Common myeloid progenitor, CD34-positive (primary cell): Measurements from ENCODE around the gene POLR1B.
"Not testable (repeated sequence)": the region's sequence is repeated elsewhere in the genome, so short reads cannot be mapped to it uniquely, and the experiment has no call there.

Experiments
- CTCF ChIA-PET: fragments of 350-600 bp; sonication (Branson Sonifier 250); formaldehyde crosslinking; loops from one replicate; lab custom pipeline; 2021; ENCODE audit warnings: antibody characterized with exemption; lab: Charles Lee
- POLR2A ChIA-PET: fragments of 350-600 bp; sonication (Branson Sonifier 250); formaldehyde crosslinking; loops from one replicate; lab custom pipeline; 2021; ENCODE audit warnings: antibody characterized with exemption; lab: Charles Lee
- DNase-seq, 3 donors: peaks; one replicate each; pipeline versions ENCODE4 v3.0.0 to v3.0.0-alpha.2; 2013
- H3K27ac ChIP-seq, 2 experiments: 1 replicate in 1 of 2; 2 replicates in 1 of 2; pipeline ENCODE4 v1.7.0; 2013; ENCODE audit warnings: inconsistent platforms in 2 of 2, low read length in 2 of 2, mild to moderate bottlenecking in 2 of 2, low read depth in 1 of 2, moderate library complexity in 1 of 2; ENCODE audit not compliant: severe bottlenecking in 2 of 2, insufficient read depth in 1 of 2, poor library complexity in 1 of 2
- H3K27me3 ChIP-seq, 5 experiments: replicated peaks in 2 of 5; 1 replicate in 3 of 5; 2 replicates in 2 of 5; pipeline versions ENCODE4 v1.6.1 to v1.7.0; 2013; ENCODE audit warnings: low read length in 4 of 5, mild to moderate bottlenecking in 2 of 5, moderate library complexity in 2 of 5, inconsistent platforms in 1 of 5; ENCODE audit not compliant: insufficient read depth in 5 of 5, control insufficient read depth in 4 of 5
- H3K36me3 ChIP-seq, 4 experiments: 1 replicate in 2 of 4; 2 replicates in 2 of 4; pipeline versions ENCODE4 v1.6.1 to v1.7.0; 2013; ENCODE audit warnings: low read length in 3 of 4, control low read depth in 1 of 4, mild to moderate bottlenecking in 1 of 4; ENCODE audit not compliant: control insufficient read depth in 4 of 4, insufficient read depth in 4 of 4
- H3K4me1 ChIP-seq, 4 experiments: 1 replicate in 3 of 4; 2 replicates in 1 of 4; pipeline versions ENCODE4 v1.6.1 to v1.7.1; 2013; ENCODE audit warnings: low read length in 3 of 4, mild to moderate bottlenecking in 3 of 4, control low read depth in 1 of 4, inconsistent platforms in 1 of 4, moderate library complexity in 1 of 4; ENCODE audit not compliant: control insufficient read depth in 4 of 4, insufficient read depth in 4 of 4; ENCODE audit errors: control extremely low read depth in 1 of 4
- H3K4me3 ChIP-seq, 7 experiments: 1 replicate in 4 of 7; 2 replicates in 3 of 7; pipeline versions ENCODE4 v1.5.1 to v1.7.0; 2013; ENCODE audit warnings: mild to moderate bottlenecking in 7 of 7, low read length in 6 of 7, moderate library complexity in 6 of 7, inconsistent platforms in 2 of 7, low read depth in 2 of 7, control low read depth in 1 of 7; ENCODE audit not compliant: insufficient read depth in 4 of 7, control insufficient read depth in 1 of 7; ENCODE audit errors: extremely low read depth in 1 of 7
- H3K9me3 ChIP-seq, 5 experiments: 1 replicate in 4 of 5; 2 replicates in 1 of 5; pipeline versions ENCODE4 v1.6.1 to v1.7.1; 2013; ENCODE audit warnings: low read length in 4 of 5, mild to moderate bottlenecking in 2 of 5, inconsistent platforms in 1 of 5, low read depth in 1 of 5, moderate library complexity in 1 of 5; ENCODE audit not compliant: control insufficient read depth in 4 of 5, insufficient read depth in 2 of 5; ENCODE audit errors: control extremely low read depth in 1 of 5
- WGBS: methylation state at CpG from one replicate; pipeline ENCODE4 v1.1.5; 2013; ENCODE audit not compliant: insufficient coverage; 5-methylcytosine and 5-hydroxymethylcytosine counted together

POLR1B gene

DNA sequence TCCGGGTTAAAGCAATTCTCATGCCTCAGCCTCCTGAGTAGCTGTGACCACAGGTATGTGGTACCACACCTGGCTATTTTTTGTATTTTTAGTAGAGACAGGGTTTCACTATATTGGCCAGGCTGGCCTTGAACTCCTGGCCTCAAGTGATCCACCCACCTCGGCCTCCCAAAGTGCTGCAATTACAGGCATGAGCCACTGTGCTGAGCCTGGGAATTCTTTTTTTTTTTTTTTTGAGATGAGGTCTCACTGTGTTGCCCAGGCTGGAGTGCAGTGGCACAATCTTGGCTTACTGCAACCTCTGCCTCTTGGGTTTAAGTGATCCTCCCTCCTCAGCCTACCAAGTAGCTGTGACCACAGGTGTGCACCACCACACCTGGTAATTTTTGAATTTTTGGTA is 73.5 kb downstream of the POLR1B start:
- POLR2A ChIA-PET, H3K4me1 ChIP-seq, DNase-seq, H3K27ac ChIP-seq, H3K36me3 ChIP-seq, H3K4me3 ChIP-seq, H3K27me3 ChIP-seq, H3K9me3 ChIP-seq: not testable (repeated sequence)
- CTCF ChIA-PET = interaction anchor here (1.6 to 2.6 kb wide), 2 partner anchors 11 to 112 kb away, joined by 4 to 8 read pairs; no protein-coding TSS in a partner anchor
- WGBS = 96% methylated on average over 2 of the region's 2 CpGs

DNA sequence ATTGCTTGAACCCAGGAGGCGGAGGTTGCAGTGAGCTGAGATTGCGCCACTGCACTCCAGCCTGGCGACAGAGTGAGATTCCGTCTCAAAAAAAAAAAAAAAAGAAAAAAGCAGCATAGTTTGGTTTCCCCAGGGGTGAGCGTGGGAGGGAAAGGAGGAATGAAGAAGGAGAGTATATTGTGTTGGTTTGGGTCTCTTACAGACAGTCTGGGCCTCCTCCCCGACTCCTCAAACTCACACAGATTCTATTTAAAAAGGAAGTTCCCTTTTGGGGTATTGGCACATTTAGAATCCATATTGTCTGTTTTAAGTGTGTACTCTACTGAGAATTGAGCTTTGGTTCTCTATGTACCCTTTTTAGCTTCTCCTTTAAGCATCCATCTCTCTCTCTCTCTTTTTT is 76.1 kb downstream of the POLR1B start:
- Histone ChIP-seq H3K9me3 (no peaks in the 10 kb centered on the region), H3K4me3 (no peak overlapping the region), H3K27me3 (no peaks in the 10 kb centered on the region), H3K4me1 (no peaks in the 10 kb centered on the region), H3K27ac (no peak overlapping the region), H3K36me3 (no peaks in the 10 kb centered on the region)
- ChIA-PET CTCF (interaction anchor here (0.8 kb wide), 1 partner anchor 46 kb away, joined by 3 read pairs; no protein-coding TSS in a partner anchor), POLR2A (no interaction called here)
- no peak for DNase-seq
- no CpG with 5 or more reads among the region's 6 CpGs for WGBS

DNA sequence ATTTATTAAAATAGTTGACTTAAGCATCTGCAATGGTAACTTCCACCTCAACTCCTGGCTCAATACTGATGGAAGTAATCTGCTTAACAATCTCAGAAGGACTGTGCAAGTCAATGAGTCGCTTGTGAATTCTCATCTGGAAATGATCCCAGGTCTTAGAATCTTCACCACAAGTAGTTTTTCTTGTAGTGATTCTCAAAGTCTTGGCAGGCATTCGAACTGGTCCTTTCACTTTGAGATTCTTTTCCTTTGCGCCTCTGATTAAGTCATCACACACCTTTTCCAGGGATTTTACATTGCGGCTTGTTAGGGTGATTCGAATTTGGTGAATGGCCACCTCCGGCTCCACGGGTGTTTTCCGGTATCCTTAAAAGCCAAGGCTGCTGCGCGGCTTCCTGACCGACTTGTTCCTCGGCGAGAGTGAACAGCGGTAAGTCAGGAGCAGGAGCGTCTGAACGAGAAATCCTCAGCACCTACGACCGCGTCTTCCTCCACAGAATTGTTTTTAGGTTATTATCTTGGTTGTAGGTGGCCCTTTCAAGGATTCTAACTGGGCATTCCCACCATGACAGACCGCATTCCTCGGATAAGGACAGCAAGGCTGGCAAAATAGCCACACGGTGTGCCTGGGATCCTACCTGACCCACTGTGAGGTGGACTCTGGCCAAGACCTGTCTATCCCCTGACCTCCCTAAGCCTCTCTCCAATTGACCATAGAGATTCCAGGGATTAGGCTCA is 79.7 kb downstream of the POLR1B start:
- Histone ChIP-seq H3K27me3 (no peaks in the 10 kb centered on the region), H3K4me3 (no peak overlapping the region), H3K4me1 (peaks cover 6 to 33% (median 29%) of the 10 kb centered on the region in 4 experiments), H3K9me3 (no peaks in the 10 kb centered on the region), H3K36me3 (no peaks in the 10 kb centered on the region), H3K27ac (no peak overlapping the region)
- no peak for DNase-seq
- WGBS = 84% methylated on average over 21 of the region's 22 CpGs
- POLR2A ChIA-PET = no interaction called here
- CTCF ChIA-PET = interaction anchor here (2.0 to 14.9 kb wide), 2 partner anchors 41 to 105 kb away, joined by 6 to 275 read pairs; no protein-coding TSS in a partner anchor

DNA sequence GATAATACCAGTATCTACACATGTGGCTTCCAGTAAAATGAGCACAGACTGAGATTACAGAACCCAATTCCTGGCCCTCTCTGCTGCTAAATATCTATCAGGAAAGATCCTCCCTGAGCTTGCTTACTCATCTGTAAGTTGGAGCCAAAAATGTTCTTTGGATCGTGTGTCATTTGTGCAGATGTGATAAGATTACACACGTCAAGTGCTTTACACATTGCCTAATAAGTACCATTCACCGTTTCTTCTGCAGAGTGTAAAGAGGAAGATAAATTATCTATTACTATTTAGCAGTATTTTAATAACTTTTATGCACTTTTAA is 80.2 kb downstream of the POLR1B start:
- ChIA-PET POLR2A (no interaction called here), CTCF (interaction anchor here (0.6 to 14.9 kb wide), 4 partner anchors 18 to 105 kb away, joined by 3 to 275 read pairs (median 12); no protein-coding TSS in a partner anchor)
- DNase-seq = no peak
- no peaks in the 10 kb centered on the region for H3K27me3 ChIP-seq
- WGBS = no CpG with 5 or more reads among the region's 3 CpGs
- no peaks in the 10 kb centered on the region for H3K9me3 ChIP-seq
- H3K4me3 ChIP-seq = no peak overlapping the region
- no peaks in the 10 kb centered on the region for H3K36me3 ChIP-seq
- H3K4me1 ChIP-seq = peaks cover 6 to 38% (median 34%) of the 10 kb centered on the region in 4 experiments
- no peak overlapping the region for H3K27ac ChIP-seq

DNA sequence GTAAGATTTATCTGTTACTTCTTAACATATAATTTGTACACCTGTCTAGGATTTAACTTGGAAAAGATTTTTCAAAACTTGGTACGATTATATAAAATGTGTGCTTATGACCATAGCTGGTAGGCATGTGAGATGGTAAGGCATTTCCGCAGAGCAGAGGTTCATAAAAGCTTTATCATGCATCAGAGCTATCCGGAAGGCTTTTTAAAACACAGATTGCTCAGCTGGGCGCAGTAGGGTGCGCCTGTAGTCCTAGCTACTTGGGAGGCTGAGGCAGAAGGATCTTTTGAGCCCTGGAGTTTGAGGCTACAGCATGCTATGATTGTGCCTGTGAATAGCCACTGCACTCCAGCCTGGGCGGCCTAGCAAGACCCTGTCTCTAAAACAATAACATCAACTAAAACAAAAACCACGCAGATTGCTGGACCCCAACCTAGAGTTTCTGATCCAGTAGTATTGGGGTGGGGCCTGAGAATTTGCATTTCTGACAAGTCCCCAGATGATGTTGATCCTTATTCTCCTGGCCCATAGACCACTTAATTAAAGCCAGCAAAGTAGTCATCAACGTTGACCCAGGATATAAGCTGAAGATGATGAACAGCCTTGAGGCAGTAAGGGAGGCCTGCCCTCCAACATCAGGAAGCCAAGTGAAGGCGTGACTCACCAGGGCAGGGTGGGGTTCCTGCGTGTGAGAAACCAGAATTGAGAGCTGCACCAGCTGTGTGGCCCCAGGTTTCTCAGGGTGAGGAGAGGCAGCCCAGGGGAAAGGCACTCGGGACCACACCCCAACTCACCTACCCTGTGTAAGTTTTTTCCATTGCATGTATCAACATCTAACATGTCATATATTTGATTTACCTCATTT is 81.9 kb downstream of the POLR1B start:
- CTCF ChIA-PET = interaction anchor here (0.9 to 14.9 kb wide), 12 partner anchors 11 to 103 kb away, joined by 3 to 275 read pairs (median 5); partner anchors contain the start of genes CHCHD5 and SLC20A1
- 73% methylated on average over 7 of the region's 11 CpGs for WGBS

DNA sequence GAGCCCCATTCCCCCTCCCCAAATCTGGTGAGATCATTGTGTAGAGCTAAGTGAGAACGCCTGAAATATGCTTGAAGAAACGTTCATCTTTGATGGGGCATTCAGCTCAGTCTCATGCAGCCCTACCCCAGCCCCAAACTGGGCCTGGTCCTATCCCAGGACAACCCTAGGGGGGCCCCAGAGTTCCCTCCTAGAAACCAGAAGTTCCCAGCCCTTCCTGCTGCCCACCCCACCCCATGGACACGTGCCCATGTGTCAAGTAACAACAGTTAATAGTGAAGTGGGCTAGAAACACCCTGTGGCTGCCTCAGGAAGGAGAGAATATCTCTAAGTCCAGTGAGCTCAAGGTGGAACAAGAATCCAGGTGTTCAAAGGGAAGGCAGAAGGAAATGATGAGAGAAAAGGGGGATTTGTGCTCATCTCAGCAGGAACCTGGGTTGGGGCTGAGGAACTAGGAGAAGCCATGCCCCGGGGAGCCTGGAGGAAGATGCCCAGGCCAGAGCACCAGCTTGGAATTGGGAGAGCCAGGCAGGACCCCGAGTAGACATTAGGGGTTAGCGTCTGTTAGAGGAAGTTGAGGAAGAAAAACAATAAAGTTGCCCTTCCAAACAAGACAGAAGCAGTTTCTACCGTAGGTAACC is 83.3 kb downstream of the POLR1B start:
- no peaks in the 10 kb centered on the region for H3K9me3 ChIP-seq
- no peak overlapping the region for H3K4me3 ChIP-seq
- POLR2A ChIA-PET = interaction anchor here (1.3 kb wide), 1 partner anchor 64 kb away, joined by 3 read pairs; no protein-coding TSS in a partner anchor
- peaks cover 6 to 65% (median 61%) of the 10 kb centered on the region in 4 experiments for H3K4me1 ChIP-seq
- H3K27me3 ChIP-seq = no peaks in the 10 kb centered on the region
- H3K36me3 ChIP-seq = no peaks in the 10 kb centered on the region
- peak overlapping the region in 1 of 2 experiments; percentile 53 for H3K27ac ChIP-seq
- DNase-seq = no peak
- CTCF ChIA-PET = interaction anchor here (0.6 to 14.9 kb wide), 27 partner anchors 10 to 781 kb away, joined by 3 to 275 read pairs (median 5); partner anchors contain the start of genes CHCHD5 and SLC20A1
- 78% methylated on average over 6 of the region's 7 CpGs for WGBS

More for the DNA sequence above, 81.9 kb downstream of the POLR1B start:
- Histone ChIP-seq H3K4me3 (peak overlapping the region in 2 of 7 experiments; percentile 1 to 11), H3K27ac (no peak overlapping the region), H3K9me3 (no peaks in the 10 kb centered on the region), H3K36me3 (no peaks in the 10 kb centered on the region), H3K4me1 (peaks cover 6 to 53% (median 48%) of the 10 kb centered on the region in 4 experiments), H3K27me3 (no peaks in the 10 kb centered on the region)
- POLR2A ChIA-PET = interaction anchor here (0.9 kb wide), 1 partner anchor 21 kb away, joined by 3 read pairs; no protein-coding TSS in a partner anchor
- peak; percentile 67 to 93 (median 86) for DNase-seq
